Activated naive CD8-positive, alpha-beta T cell treated with anti-CD3 and anti-CD28 coated beads for 36 hours (primary cell): ENCODE results near the gene SNCB. TPM values are rescaled to one million over a fixed set of nuclear protein-coding genes. Genes with fewer than 3 reads are reported as not detected.

ENCODE experiments used
- DNase-seq: peaks from one replicate; pipeline ENCODE4 v3.0.0; 2021
- H3K27ac Mint-ChIP-seq: one replicate; pipeline ENCODE4 v1.8.0; 2022; ENCODE audit warnings: mild to moderate bottlenecking, moderate library complexity, mixed read lengths
- H3K27me3 Mint-ChIP-seq: one replicate; pipeline ENCODE4 v1.8.0; 2022; ENCODE audit warnings: mild to moderate bottlenecking, mixed read lengths
- H3K36me3 Mint-ChIP-seq: one replicate; pipeline ENCODE4 v1.8.0; 2021; ENCODE audit warnings: mild to moderate bottlenecking, mixed read lengths
- H3K4me1 Mint-ChIP-seq: one replicate; pipeline ENCODE4 v1.8.0; 2021; ENCODE audit warnings: mixed read lengths
- H3K4me3 Mint-ChIP-seq: one replicate; pipeline ENCODE4 v1.8.0; 2022; ENCODE audit warnings: mild to moderate bottlenecking, moderate library complexity, mixed read lengths
- H3K9me3 Mint-ChIP-seq: one replicate; pipeline ENCODE4 v1.8.0; 2022; ENCODE audit warnings: mixed read lengths
- total RNA-seq, 2 experiments: library from RNA; stranded (reverse); gene quantifications; one replicate each; pipeline ENCODE4 v1.2.3, GENCODE V29; 2021

SNCB gene
- total RNA-seq, 2 experiments from 2014 or later = 0.46 to 0.80 TPM

DNA sequence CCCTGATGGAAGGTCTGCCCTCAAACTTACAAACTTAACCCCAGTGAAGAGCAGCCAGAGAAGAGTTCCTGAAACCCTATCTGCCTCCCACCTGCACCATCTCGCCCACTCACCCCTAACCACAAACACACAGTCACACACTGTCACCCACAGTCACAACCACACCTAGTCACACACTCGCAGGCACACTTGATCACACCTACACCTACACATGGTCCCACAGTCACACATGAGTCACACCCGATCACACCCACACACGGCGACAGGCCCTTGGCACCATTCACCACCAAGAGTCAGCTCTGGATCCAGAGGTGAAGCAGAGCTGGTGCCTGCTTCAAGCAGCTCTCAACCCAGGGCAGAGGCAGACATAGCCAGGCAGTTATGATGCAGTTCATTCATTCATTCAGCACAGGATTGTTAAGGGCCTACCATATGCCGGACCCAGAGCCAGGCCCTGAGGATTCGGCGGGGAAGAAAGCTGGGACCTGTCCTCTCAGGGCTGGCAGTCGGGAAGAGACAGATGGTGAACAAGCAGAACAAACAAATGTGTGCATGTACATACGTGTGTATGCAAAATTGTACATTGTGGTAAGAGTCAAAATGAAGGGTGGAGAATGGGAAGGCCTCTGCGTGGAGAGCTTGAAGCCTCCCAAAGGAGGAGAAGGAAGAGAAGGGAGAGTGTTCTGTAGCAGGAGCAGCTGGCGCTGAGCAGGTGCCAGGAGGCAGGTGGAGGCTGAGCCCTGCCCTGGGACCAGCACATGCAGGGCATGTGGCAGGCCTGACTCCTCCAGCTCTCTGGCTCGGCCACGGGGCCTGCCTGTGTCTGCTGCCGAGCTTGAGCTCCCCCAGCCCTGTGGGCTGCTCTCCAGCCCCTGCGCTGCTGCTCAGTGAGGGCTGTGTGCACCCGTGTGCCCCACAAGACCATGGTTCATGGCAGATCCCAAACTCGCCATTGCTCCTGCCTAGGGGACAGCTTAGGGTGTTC lies 23.4 kb upstream of the SNCB start:
- Mint-ChIP-seq H3K36me3 (peaks cover 16% of the 10 kb centered on the region), H3K4me1 (peaks cover 55% of the 10 kb centered on the region), H3K27me3 (peaks cover 5% of the 10 kb centered on the region), H3K9me3 (no peaks in the 10 kb centered on the region), H3K4me3 (no peak overlapping the region), H3K27ac (peak overlapping the region; percentile 51)
- peak; percentile 85 for DNase-seq

DNA sequence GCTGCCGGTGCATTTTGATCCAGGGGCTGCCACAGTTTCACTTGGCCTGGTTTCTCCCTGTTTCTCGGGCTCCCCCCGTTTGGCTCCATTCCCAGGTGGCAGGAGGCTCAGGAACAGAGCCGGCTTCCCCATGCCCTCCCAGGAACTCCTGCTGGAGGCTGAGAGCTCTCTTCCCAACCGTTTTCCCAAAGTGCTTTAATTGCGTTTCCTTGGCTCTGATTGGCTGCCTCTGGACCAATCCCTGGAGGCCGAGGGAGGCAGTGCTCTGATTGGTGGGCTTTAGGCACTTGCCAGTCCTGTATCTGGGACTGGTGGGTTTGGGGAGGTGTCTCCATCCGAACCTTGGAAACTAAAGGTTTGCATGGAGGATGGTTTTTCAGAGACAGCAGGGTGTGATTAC lies 21.8 kb upstream of the SNCB start:
- Mint-ChIP-seq H3K27ac (no peak overlapping the region), H3K36me3 (peaks cover 16% of the 10 kb centered on the region)

GRCh38 chr5:176651472-176651980 lies 21.2 kb upstream of the SNCB start:
- H3K27me3 Mint-ChIP-seq = peaks cover 5% of the 10 kb centered on the region
- no peak overlapping the region for H3K27ac Mint-ChIP-seq
- DNase-seq = no peak
- H3K9me3 Mint-ChIP-seq = no peaks in the 10 kb centered on the region
- H3K4me3 Mint-ChIP-seq = no peak overlapping the region
- peaks cover 16% of the 10 kb centered on the region for H3K36me3 Mint-ChIP-seq
- H3K4me1 Mint-ChIP-seq = peaks cover 53% of the 10 kb centered on the region

More for the DNA sequence above, 21.8 kb upstream of the SNCB start:
- peaks cover 49% of the 10 kb centered on the region for H3K4me1 Mint-ChIP-seq
- peaks cover 5% of the 10 kb centered on the region for H3K27me3 Mint-ChIP-seq
- no peak for DNase-seq
- no peaks in the 10 kb centered on the region for H3K9me3 Mint-ChIP-seq
- no peak overlapping the region for H3K4me3 Mint-ChIP-seq

DNA sequence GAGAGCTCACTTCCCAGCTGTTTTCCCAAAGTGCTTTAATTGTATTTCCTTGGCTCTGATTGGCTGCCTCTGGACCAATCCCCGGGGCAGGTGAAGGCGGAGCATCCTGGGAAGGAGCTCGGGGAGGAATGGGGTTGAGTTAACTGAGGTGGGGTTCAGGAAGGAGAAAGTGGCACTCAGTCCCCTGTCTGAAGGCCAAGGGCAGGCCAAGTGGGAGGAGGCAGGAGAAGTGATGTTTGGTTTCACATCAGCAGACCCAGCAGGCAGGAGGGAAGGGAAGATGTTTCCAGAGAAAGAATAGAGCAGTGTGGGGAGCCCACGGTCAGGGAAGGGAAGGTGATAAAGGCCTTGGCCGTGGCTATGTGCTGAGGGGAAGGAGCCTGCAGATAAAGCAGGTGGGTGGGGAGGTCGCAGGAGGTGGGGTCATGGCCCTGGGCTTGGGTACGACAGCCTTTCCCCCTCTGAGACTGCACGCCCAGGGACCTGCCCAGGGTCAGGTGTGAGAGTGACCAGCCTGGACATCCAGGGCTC lies 20.1 kb upstream of the SNCB start:
- Mint-ChIP-seq H3K4me3 (no peak overlapping the region), H3K36me3 (peaks cover 16% of the 10 kb centered on the region), H3K27me3 (peaks cover 5% of the 10 kb centered on the region), H3K9me3 (no peaks in the 10 kb centered on the region), H3K27ac (no peak overlapping the region), H3K4me1 (peaks cover 60% of the 10 kb centered on the region)
- DNase-seq = no peak

DNA sequence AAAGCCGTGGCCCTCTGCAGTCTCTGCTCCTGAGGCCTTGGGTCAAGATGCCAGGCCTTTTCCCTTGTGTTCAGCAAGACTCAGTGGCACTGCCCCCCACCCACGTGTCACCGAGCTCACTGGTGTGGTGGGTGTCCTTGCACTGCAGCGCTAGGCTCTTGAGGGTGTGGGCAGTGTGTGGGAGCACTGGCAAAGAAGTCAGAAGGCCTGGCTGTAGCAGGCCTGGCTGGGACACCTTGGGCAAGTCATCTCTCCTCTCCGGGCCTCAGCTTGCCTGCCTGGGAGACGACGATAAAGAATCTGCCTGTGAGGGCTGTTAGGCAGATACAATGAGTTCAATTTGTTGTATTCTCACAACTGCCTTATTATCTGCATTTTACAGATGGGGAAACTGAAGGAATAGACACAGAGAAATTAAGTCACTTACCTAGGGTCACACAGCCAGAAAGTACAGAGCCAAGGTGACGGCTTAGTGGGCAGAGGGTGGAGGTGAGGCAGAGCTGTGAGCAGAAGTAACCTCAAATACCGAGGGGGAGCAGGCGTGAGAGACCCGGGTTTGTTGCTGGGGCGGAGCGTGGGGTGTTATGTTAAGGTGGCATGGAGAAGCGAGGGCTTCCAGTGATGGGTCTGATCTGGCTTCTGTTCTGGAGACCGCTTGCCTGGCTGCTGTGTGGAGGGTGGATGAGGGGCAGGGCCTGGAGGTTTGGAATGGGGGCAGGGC lies 18.3 kb upstream of the SNCB start:
- DNase-seq = peak; percentile 44
- H3K27me3 Mint-ChIP-seq = peaks cover 5% of the 10 kb centered on the region
- H3K4me1 Mint-ChIP-seq = peaks cover 51% of the 10 kb centered on the region
- H3K4me3 Mint-ChIP-seq = peak overlapping the region; percentile 86
- H3K36me3 Mint-ChIP-seq = peaks cover 16% of the 10 kb centered on the region
- H3K9me3 Mint-ChIP-seq = no peaks in the 10 kb centered on the region
- H3K27ac Mint-ChIP-seq = peak overlapping the region; percentile 46

DNA sequence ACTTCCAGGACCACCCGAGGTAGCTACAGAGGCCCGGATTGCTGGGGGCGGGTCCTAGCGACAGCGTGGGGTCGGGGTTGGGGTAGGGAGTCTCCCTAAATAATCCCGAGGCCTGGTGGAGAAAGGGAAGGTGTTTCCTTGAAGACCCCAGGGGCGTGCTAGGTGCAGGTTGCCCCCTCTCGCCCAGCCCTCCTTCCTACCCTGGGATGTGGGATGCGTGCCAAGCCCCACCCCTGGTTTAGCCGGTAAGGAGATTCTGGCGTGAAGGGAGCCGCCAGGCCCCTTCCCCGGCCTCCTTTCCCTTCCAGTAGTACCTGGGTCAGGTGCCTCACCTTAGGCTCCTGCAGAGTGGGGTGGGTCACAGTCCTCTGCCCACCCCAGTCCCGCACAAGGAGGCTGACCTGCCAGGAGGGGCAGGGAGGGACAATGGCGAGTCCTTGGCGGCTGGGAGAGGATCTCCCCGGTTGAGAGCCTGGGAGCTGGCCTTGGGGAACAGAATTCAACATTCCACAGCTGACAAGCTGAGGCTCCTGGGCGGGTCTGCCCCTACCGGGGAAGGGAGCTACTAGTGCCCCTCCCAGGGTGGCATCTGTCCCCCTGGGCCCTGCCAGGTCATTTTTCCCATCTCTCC lies 17.6 kb upstream of the SNCB start:
- Mint-ChIP-seq H3K4me3 (peak overlapping the region; percentile 86), H3K9me3 (no peaks in the 10 kb centered on the region), H3K36me3 (peaks cover 10% of the 10 kb centered on the region), H3K27me3 (peaks cover 5% of the 10 kb centered on the region), H3K27ac (peak overlapping the region; percentile 86), H3K4me1 (peaks cover 44% of the 10 kb centered on the region)
- DNase-seq = no peak

DNA sequence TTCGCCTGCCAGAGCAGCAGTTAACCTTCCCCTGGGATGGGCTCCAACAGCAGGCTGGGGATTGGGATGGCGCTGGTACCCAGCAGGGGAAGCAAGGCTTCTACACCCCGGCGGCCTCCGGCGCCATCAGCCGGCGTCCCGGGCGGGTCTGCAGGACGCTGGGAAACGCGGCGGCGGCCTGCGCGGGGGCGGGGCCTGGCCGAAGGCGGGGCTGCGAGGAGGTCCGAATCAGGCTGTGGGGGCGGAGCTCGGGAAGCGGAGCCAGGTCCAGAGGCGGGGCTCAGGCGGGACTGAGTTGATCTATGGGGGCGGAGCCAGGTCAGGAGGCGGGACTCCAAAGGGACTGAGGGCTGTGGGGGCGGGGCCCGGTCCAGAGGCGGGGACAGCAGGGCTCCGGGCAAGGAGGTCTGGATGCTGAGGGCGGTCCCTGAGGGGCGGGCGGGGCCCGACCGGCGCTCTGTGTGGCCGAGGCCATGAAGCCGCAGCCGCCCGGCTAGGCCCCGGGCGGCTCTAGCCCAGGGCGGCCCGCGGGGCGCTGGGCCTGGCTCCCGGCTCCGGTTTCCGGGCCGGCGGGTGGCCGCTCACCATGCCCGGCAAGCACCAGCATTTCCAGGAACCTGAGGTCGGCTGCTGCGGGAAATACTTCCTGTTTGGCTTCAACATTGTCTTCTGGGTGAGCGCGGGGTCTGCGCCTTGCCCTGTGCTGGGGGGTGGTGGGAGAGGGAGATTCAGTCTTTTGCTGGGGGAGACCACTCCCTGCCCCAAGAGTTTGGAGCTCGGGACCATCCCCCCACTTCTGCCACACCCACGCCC lies 16.9 kb upstream of the SNCB start, which contains the start of gene TSPAN17:
Gene TSPAN17, plus strand, starts transcription at position 455 of the 813 bp plus-strand sequence. Its CDS starts 132 bp downstream, at position 587.
- H3K4me1 Mint-ChIP-seq = peaks cover 39% of the 10 kb centered on the region
- H3K27ac Mint-ChIP-seq = peak within 1 kb of the TSS; percentile 86

DNA sequence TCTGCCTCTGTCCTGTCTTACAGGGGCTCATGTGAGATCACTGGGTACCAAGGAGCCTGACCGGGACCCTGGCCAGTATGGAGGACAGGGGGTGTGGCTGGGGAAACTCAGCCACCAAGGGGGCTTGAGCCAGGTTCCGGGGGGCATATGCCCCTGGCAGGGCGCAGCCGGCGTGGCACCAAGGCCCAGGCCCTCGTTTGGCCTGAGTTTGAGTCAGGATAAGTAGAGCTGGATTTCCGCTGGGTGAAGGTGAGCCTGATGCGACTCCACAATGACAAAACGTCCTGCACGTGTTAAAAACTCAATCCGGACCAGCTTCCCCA lies 16.3 kb upstream of the SNCB start:
- no peaks in the 10 kb centered on the region for H3K9me3 Mint-ChIP-seq
- H3K4me1 Mint-ChIP-seq = peaks cover 37% of the 10 kb centered on the region
- no peak for DNase-seq
- peak overlapping the region; percentile 80 for H3K27ac Mint-ChIP-seq
- H3K27me3 Mint-ChIP-seq = peaks cover 5% of the 10 kb centered on the region
- H3K4me3 Mint-ChIP-seq = peak overlapping the region; percentile 76
- H3K36me3 Mint-ChIP-seq = peaks cover 8% of the 10 kb centered on the region

More for the DNA sequence above, 16.9 kb upstream of the SNCB start, which contains the start of gene TSPAN17:
- Mint-ChIP-seq H3K9me3 (no peaks in the 10 kb centered on the region), H3K36me3 (peaks cover 8% of the 10 kb centered on the region), H3K4me3 (peak within 1 kb of the TSS; percentile 86), H3K27me3 (peaks cover 5% of the 10 kb centered on the region)
- DNase-seq = peak; percentile 99

DNA sequence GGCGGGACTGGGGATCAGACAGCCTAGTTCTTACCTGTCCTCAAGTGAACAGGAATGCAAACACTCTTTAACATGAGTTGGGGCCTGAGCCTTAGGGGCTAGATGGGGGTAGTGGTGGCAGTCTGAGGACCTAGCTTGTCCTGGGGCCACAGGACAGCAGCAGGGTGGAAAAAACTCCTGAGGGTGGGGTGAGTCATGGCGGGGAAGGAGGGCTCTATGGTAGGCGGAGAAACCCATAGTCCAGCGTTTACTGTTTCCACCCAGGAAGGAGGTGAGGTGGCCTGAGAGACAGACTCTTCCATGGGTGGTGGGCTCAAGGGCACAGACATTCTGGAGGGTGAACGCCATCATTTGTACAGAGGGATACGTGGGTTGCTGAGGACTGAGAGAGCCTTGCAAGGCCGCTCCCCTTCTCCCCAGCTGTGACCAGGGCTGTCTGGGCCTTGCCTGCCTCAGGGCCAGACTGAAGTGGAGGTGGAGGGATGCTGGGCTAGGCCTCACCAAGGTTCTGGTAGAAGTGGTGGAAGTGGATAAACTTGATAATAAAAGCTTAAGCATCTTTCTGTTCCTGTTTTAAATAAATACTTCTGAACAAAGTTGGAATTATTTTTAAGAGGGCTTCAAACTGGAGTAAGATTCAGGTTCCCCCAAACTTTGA lies 15.8 kb upstream of the SNCB start:
- Mint-ChIP-seq H3K4me3 (peak overlapping the region; percentile 76), H3K36me3 (peaks cover 5% of the 10 kb centered on the region), H3K27ac (peak overlapping the region; percentile 80), H3K9me3 (no peaks in the 10 kb centered on the region), H3K27me3 (peaks cover 5% of the 10 kb centered on the region), H3K4me1 (peaks cover 33% of the 10 kb centered on the region)
- no peak for DNase-seq

DNA sequence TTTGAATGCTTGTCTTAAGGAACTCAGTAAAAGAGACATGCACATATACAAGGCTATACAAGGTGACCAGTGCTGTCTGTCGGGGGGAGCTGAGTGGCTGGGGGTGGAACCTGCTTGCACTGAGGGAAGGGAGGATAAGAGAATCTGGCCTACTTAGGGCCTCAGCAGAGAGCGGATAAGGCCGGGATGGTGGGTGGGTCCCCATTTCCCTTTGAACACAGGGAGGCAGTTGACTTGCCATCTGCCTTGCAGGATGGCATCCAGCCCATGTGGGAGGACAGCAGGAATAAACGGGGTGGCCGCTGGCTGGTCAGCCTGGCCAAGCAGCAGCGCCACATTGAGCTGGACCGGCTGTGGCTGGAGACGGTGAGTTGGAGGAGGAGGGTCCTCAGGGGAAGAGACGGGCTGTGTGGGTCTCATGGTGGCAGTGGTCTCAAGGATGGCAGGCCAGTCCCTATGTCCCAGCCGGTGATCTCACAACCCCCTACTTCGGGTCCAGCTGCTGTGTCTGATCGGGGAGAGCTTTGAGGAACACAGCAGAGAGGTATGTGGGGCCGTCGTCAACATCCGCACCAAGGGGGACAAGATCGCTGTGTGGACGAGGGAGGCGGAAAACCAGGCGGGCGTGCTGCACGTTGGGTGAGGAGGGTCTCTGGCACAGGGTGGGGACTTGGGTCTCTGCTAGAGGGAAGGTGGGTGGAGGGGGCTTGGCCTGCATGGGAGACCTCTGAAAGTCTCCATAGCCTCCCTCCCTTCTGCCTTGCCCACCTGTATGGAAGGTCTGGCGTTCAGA lies 14.7 kb upstream of the SNCB start:
- DNase-seq = no peak
- H3K4me1 Mint-ChIP-seq = peaks cover 26% of the 10 kb centered on the region
- H3K27me3 Mint-ChIP-seq = no peaks in the 10 kb centered on the region
- no peak overlapping the region for H3K27ac Mint-ChIP-seq
- H3K9me3 Mint-ChIP-seq = no peaks in the 10 kb centered on the region
- no peak overlapping the region for H3K4me3 Mint-ChIP-seq
- no peaks in the 10 kb centered on the region for H3K36me3 Mint-ChIP-seq

DNA sequence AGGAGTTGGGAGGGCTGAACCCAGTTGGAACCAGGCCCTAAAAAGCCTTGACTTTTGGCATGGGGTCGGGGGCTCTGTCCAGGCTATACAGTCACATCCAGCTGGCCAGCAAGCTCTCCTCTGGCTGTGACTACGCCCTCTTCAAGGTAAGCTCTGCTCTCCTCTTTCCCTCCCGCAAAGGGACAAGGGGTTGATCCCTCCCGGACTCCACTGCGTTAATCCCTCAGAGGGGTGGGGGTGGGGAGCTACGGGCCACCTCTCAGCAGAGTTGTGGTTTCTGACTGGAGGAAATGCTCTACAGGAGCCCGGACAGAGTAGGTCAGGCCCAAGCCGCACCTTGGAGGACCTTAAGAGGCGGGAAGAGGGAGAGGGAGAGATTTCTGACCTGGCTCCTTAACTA lies 14.0 kb upstream of the SNCB start:
- no peak overlapping the region for H3K4me3 Mint-ChIP-seq
- no peaks in the 10 kb centered on the region for H3K27me3 Mint-ChIP-seq
- H3K9me3 Mint-ChIP-seq = no peaks in the 10 kb centered on the region
- DNase-seq = no peak
- no peak overlapping the region for H3K27ac Mint-ChIP-seq
- peaks cover 21% of the 10 kb centered on the region for H3K4me1 Mint-ChIP-seq
- H3K36me3 Mint-ChIP-seq = no peaks in the 10 kb centered on the region

GRCh38 chr5:176643491-176644219 lies 13.3 kb upstream of the SNCB start:
- no peaks in the 10 kb centered on the region for H3K36me3 Mint-ChIP-seq
- no peaks in the 10 kb centered on the region for H3K9me3 Mint-ChIP-seq
- no peak overlapping the region for H3K27ac Mint-ChIP-seq
- H3K4me3 Mint-ChIP-seq = no peak overlapping the region
- no peaks in the 10 kb centered on the region for H3K27me3 Mint-ChIP-seq
- H3K4me1 Mint-ChIP-seq = peaks cover 15% of the 10 kb centered on the region
- no peak for DNase-seq
